ENCODE results near the gene TMEM100.

GRCh38 chr17:55742272-55743102 lies 19.8 kb upstream of the TMEM100 start:
- TF ChIP-seq, protein P1, sequence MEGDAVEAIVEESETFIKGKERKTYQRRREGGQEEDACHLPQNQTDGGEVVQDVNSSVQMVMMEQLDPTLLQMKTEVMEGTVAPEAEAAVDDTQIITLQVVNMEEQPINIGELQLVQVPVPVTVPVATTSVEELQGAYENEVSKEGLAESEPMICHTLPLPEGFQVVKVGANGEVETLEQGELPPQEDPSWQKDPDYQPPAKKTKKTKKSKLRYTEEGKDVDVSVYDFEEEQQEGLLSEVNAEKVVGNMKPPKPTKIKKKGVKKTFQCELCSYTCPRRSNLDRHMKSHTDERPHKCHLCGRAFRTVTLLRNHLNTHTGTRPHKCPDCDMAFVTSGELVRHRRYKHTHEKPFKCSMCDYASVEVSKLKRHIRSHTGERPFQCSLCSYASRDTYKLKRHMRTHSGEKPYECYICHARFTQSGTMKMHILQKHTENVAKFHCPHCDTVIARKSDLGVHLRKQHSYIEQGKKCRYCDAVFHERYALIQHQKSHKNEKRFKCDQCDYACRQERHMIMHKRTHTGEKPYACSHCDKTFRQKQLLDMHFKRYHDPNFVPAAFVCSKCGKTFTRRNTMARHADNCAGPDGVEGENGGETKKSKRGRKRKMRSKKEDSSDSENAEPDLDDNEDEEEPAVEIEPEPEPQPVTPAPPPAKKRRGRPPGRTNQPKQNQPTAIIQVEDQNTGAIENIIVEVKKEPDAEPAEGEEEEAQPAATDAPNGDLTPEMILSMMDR (IDR thresholded peaks at IDR 0.05; ENCODE audit: low read length) = no peak
- TF ChIP-seq EZH2phosphoT487 (IDR thresholded peaks at IDR 0.05; ENCODE audit: low read length) (no peak), EZH2 (optimal IDR thresholded peaks at IDR 0.05; ENCODE audit: low read depth, low read length) (no peak)

Data from MM.1S (cell line).